HG03460 (cell line): Measurements from ENCODE around the gene DKKL1.
"Not testable (repeated sequence)": the region's sequence is repeated elsewhere in the genome, so short reads cannot be mapped to it uniquely, and the experiment has no call there.

Experiments used
- ATAC-seq: cut with Tn5 transposase; IDR thresholded peaks from one replicate; pipeline ENCODE4 v1.9.1; 2021; ENCODE audit not compliant: unreplicated experiment

DKKL1 gene

GRCh38 chr19:49359851-49360820 lies 3.5 kb upstream of the DKKL1 start:
- ATAC-seq = no peak

DNA sequence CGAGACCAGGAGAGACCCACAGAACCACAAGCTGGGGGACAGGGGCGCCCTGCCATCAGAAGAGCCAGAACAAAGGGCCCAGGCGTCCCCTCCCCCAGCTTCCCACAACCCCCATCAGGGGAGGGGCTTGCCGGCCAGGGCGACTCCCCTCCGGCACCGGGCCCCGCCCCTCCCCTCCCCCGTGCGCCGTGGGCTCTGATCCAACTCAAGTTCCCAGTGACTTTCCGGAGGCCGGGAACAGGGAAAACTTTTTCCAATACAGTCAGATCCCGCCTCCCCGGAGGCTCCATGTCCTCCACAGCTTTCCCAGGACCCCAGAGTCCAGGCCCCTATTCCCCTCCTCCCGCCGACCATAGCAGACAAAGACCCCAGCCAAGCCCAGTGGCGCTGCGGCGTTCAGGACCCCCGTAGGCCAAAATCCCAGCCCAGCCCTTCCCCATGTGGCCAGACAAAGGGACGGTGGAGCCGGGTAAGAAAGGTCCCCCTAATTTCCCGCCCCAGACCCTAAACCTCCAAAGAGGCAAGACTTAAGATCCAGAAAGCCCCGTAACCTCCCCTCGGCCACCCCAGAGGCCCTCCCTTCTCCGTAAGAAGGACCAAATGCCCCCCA lies 2.1 kb upstream of the DKKL1 start:
- no peak for ATAC-seq

DNA sequence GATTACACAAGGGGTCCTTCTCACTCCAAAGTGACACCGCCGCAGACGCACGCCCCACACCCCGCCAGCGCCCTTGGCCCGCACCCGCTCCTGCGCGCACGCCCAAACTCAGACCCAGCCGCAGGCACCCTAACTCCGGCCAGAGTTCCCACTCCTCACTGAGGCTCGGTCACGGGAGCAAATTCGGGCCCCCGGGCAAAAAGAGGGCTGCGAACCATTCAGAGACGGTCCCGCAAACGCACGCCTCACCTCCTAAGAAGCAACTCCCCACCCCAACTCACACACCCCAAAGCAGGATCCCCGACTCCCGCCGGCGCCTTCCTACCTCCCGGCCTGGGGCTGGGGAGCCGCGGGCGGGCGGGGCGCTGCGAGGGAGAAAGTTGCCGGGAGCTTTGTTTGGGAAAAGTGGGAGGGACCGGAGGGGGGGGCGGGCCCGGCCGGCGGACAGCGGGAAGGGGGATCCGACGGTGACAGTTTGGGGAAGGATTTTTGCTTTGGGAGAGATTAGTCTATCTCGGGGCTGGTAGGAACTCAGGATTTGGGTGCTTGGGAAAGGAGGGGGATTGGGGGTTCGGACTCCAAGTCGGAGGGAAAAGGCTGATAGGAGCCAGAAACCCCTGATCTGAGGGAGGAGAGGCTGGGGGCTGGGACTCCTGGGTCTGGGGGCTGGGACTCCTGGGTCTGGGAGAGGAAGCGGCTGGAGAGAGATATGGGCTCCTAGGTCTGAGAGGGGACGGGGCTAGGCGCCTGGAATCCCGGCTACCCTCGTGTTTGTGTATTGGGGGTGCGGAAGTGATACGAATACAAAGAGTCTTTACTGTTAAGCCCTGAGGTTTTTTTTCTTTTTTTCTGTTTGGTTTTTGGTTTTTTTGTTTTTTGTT lies 1.4 kb upstream of the DKKL1 start, which contains the start of gene TEAD2:
Gene TEAD2 (minus strand): TSS at position 369 of the 881 bp plus-strand sequence. CDS start 2,341 bp downstream, outside the sequence.
- no peak for ATAC-seq

DNA sequence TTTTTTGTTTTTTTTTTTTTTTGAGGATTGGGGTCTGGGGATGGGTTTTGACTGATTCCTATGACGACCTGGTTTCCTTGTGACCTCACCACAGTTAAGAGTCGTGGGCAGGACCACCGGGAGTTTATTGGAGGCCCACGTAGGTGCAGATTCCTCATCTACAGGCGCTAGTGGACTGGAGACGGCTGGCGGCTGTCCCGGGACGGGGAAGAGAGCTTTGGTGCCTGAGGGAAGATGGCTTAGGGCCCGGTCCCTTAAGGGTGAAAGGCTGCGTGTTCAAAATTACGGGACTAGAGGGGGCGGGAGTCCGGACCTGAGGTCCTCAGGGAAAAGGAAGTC lies 779 bp upstream of the DKKL1 start:
- ATAC-seq = no peak

GRCh38 chr19:49364083-49364737 lies 533 bp downstream of the DKKL1 start:
- ATAC-seq = no peak

- no peak for ATAC-seq
These were observed 2.4 kb downstream of the DKKL1 start for GRCh38 chr19:49366110-49366509.

- ATAC-seq = no peak
These were observed 5.2 kb downstream of the DKKL1 start for GRCh38 chr19:49368711-49369358.

DNA sequence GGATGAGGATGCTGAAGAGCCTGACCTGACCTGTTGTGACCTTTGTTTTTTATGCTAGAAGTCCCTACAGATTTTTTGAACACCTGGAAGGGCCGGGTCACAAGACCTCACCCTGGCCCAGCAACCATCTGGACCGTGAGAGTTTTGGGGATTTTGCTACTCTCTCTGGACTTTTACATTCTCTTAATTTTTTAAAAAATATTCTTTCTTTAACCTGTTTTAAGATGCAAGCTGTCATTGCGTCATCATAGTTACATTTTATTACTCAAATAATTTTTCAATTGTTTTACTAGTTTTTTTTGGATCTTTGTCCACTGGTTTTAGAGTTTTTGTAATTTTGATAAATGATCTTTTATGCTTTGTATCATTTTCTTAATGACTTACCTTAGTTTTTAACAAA lies 7.5 kb downstream of the DKKL1 start:
- ATAC-seq = no peak

DNA sequence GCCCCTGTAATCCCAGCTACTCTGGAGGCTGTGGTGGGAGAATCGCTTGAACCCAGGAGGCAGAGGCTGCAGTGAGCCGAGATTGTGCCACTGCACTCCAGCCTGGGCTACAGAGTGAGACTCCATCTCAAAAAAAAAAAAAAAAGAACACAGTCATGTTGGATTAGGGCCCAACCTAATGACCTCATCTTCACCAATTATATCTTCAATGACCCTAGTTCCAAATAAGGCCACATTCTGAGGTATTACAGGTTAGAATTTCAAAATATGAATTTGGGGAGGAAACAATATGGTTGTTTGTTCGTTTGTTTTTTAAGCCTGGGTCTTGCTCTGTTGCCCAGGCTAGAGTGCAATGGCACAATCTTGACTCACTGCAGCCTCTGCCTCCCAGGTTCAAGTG lies 9.5 kb downstream of the DKKL1 start:
- not testable (repeated sequence) for ATAC-seq

DNA sequence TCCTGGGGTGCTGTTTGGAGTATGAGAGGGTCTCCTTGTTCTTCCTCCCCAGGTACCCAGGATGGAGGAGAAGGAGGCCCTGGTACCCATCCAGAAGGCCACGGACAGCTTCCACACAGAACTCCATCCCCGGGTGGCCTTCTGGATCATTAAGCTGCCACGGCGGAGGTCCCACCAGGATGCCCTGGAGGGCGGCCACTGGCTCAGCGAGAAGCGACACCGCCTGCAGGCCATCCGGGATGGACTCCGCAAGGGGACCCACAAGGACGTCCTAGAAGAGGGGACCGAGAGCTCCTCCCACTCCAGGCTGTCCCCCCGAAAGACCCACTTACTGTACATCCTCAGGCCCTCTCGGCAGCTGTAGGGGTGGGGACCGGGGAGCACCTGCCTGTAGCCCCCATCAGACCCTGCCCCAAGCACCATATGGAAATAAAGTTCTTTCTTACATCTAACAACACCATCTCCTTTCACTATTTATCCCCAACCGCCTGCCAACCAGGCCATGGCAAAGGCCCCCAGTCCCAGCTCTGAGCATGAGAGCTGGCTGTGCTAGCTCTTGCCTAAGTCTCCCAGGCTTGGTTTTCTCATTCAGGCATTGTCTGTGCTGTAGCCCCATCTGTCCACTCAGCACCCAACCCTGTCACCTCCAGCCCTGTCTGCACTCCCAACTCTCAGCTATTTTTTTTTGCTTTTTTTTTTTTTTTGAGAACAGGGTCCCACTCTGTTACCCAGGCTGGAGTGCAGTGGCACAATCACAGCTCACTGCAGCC lies 11.2 kb downstream of the DKKL1 start:
- ATAC-seq = no peak

GRCh38 chr19:49378512-49378911 lies 14.8 kb downstream of the DKKL1 start:
- no peak for ATAC-seq

- no peak for ATAC-seq
These were observed 16.7 kb downstream of the DKKL1 start for GRCh38 chr19:49380391-49380790.

- ATAC-seq = no peak
These were observed 19.0 kb downstream of the DKKL1 start for GRCh38 chr19:49382639-49383038.

- no peak for ATAC-seq
These were observed 19.9 kb downstream of the DKKL1 start for GRCh38 chr19:49383599-49383998.

DNA sequence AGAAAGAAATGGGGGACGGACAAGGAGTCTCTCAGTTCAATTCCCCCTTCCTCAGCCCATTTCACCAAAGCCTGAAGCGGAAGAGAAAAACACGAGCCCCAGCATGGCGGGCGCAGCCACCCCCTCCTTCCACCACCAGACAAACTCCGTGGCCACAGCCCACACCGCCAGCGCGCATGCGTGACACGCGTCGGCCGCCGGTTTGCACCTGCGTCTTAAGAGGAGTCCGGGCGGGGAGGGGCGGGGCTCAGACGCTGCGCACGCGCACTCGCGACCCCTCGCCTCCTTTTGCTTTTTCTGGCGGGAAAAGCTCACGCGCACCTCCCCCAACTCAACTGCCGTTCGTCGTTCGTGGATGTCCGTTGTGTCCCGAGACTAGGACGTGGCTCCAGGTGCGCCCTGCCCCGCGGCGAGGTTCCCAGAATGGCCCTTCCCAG lies 24.3 kb downstream of the DKKL1 start, which contains the start of gene KASH5:
Gene KASH5 (plus strand): TSS at position 314 of the 437 bp plus-strand sequence. CDS start 2,635 bp downstream, outside the sequence.
- ATAC-seq = no peak

- no peak for ATAC-seq
These were observed 25.7 kb downstream of the DKKL1 start for GRCh38 chr19:49389406-49389805.

GRCh38 chr19:49390131-49390928 lies 26.7 kb downstream of the DKKL1 start:
- ATAC-seq = no peak

- no peak for ATAC-seq
These were observed 27.3 kb downstream of the DKKL1 start for GRCh38 chr19:49390929-49391359.
